GM23248 (cell line): ENCODE results near the gene MMP23B.

Experiments
- EZH2 ChIP-seq: fragments of 200-600 bp; sonication (generic); IDR thresholded peaks from 2 replicates; pipeline ENCODE4 v1.6.1; 2018; ENCODE audit warnings: antibody characterized with exemption, mild to moderate bottlenecking; ENCODE audit not compliant: insufficient read depth, poor library complexity, severe bottlenecking
- EZH2phosphoT487 ChIP-seq: fragments of 200-600 bp; sonication (generic); IDR thresholded peaks from 2 replicates; pipeline ENCODE4 v1.6.1; 2018; ENCODE audit warnings: antibody characterized with exemption, moderate library complexity, mild to moderate bottlenecking, low read depth; ENCODE audit not compliant: insufficient read depth

DNA sequence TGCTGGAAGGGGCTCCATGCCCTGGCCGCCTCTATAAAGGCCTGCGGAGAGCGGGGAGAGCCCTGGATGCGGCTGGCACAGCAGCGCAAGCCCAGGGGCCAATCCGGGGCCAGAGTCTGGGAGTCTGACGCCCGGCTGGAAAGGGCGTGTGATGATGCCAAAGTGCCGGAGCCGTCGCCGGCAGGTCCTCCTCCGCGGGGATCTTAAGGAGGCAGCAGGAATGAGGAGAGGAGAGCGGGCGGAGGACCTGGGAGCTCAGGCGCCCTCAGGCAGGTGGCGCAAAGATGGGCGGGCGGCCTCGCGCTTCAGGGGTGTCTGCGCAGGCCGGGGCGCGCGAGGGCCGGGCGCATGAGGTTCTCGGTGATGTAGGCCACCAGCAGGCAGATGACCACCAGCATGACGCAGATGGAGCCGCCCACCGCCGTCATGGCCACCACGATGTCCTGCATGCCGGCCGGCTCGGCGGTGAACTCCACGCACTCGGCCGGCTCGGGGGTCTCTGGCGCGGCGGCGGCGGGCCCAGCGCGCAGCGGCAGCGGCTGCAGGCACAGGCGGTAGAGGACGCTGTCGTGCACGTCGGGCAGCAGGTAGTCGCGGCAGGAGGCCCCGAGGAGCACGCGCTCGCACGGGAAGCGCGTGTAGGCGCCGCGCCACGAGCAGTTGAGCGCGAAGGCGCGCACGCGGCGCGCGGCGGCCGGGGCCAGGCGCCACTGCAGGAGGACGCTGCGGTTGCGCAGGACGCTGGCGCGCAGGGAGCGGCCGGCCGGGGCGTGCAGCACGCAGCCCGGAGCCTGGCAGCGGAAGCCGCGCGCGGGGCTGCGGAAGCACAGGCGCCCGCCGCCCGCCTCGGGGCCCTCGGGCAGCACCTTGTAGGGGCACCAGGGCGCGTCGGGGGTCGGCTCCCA, 32.7 kb upstream of the MMP23B start:
- TF ChIP-seq EZH2phosphoT487, result no peak
- TF ChIP-seq EZH2, result no peak
